ENCODE data around the gene SLC15A4. TPM values are rescaled to one million over a fixed set of nuclear protein-coding genes. Genes with fewer than 3 reads are reported as not detected.

SLC15A4 gene
- total RNA-seq, 4 donors from 2014 or later: 20.8 to 50.3 (median 43.6) TPM

DNA sequence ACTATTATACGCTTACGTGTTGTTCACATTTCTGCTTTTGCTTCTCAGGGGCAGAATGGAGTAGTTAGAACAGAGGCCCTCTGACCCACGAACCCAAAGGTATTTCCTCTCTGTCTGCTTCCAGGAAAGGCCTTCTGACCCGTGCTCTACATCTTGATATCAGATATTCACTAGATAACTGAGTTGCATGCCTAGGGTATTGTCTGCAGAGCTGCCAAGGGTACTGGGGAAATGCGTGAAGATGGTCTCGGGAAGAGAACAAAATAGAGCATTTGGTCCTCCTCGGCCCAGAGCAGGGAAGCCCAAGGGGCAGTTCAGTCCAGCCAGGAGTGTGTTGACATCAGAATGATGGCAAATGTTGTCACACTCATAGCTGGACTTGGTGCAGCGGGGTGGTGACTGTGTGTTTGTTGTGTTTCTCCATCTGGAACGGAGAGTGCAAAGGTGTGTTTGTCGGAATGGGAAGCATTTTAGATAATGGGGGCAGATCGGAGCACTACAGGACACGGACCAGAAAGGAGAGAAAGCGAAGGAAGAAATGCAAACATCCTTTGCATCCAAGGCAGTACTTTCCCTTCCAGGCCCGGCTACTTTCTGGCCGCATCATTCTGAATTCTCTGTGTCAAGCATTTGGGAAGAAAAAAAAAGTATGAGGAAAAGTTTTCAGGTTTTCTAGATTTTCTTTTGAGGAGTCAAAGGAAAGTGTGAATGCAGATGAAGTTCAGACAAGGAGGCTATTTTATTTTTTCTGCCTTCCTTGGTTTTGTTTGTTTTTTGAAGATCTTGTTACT is 37.7 kb upstream of the SLC15A4 start:
- TF ChIP-seq, protein P1, sequence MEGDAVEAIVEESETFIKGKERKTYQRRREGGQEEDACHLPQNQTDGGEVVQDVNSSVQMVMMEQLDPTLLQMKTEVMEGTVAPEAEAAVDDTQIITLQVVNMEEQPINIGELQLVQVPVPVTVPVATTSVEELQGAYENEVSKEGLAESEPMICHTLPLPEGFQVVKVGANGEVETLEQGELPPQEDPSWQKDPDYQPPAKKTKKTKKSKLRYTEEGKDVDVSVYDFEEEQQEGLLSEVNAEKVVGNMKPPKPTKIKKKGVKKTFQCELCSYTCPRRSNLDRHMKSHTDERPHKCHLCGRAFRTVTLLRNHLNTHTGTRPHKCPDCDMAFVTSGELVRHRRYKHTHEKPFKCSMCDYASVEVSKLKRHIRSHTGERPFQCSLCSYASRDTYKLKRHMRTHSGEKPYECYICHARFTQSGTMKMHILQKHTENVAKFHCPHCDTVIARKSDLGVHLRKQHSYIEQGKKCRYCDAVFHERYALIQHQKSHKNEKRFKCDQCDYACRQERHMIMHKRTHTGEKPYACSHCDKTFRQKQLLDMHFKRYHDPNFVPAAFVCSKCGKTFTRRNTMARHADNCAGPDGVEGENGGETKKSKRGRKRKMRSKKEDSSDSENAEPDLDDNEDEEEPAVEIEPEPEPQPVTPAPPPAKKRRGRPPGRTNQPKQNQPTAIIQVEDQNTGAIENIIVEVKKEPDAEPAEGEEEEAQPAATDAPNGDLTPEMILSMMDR (IDR thresholded peaks at IDR 0.05): no peak
- DNase-seq (ENCODE audit: low spot score): no peak
- no peak for ATAC-seq (ENCODE audit: low FRiP score)

DNA sequence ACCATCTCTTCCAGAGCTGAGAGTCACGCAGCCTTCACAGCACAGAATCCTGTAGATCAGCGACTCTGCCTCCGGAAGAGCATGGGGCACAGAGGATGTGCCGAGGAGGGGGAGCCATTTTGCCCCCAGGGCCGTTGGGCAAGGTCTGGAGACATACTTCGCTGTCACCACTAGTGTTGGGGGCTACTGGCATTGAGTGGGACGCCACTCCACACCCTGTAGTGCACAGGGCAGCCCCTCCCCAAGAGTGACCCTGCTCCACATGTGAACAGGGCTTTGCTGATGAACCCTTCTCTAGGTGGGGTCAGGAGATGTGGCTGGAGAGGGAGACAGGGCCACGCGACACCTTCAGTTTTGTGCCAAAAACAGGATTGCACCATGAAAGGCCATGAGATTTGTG is 35.6 kb upstream of the SLC15A4 start:
- TF ChIP-seq, protein P1 (IDR thresholded peaks at IDR 0.05): no peak
- ATAC-seq (ENCODE audit: low FRiP score): no peak
- no peak for DNase-seq (ENCODE audit: low spot score)

DNA sequence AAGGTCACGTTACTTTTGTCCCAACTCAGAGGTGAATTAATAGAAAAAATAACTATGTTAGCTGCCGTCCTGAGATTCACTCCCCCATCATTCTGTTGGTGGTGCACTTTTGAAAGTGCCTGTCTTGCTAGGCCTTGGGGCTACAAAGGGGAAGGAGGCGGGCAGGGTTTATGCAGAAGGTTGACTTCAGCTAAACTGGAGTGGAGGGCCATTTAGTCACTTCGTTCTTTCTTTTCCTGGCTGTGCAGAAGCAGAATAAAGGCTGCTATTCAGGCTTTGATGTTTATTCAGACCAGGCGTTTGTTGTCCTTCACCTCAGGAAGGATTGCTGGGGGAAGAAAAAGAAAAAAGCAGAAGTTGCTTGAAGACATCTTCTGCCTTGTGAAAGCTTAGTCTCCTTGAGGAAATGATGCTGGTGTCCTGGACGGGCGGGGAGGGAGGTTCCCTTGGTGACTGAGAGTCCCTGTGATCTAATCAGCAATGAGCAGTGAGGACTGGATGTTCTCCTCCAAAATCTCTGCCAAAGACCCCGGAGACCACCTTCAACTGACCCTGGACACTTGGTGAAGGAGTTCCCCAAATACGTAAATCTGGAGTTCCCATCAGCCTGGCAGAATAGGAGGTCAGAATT is 33.5 kb upstream of the SLC15A4 start:
- ATAC-seq (ENCODE audit: low FRiP score) (no peak), DNase-seq (ENCODE audit: low spot score) (no peak)
- TF ChIP-seq, protein P1 (IDR thresholded peaks at IDR 0.05): no peak

DNA sequence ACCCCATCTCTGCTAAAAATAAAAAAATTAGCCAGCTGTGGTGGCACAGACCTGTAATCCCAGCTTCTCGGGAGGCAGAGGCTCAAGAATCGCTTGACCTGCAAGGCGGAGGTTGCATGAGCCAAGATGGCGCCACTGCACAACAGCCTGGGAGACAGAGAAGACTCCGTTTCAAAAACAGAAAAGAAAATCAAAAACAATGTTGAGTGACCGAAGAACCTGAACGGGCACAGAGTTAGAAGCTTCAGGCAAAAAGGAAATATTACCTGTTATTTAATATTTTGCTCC is 33.0 kb upstream of the SLC15A4 start:
- ATAC-seq (ENCODE audit: low FRiP score) (no peak), DNase-seq (ENCODE audit: low spot score) (no peak)
- TF ChIP-seq, protein P1 (IDR thresholded peaks at IDR 0.05): no peak

DNA sequence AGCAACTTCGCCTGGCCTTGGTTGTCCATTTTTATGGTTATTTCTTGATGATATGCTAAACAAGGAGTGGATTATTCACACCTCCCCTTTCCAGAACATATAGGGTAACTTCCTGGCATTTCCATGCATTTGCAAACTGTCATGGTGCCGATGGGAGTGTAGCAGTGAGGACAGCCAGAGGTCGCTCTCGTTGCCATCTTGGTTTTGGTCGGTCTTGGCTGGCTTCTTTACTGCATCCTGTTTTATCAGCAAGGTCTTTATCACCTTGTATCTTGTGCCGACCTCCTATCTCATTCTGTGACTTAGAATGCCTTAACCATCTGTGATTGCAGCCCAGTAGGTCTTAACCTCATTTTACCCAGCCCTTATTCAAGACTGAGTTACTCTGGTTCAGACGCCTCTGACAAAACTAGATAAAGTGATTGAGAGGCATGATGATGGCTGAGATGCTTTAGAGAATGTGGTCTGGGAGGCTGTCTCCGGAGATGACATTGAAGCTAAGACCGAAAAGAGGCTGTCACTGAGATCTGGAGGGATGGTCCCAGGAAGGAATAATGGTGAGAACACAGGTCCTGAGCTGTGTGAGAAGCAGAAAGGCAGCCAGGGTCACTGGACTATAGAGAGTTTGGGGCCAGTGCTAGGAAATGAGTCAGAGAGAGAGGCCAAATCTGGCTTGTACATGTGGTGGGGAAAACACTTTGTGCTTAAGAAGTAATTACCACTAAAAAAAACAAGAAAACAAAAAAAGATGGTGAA is 32.5 kb upstream of the SLC15A4 start:
- ATAC-seq (ENCODE audit: low FRiP score): no peak
- TF ChIP-seq, protein P1 (IDR thresholded peaks at IDR 0.05): no peak

DNA sequence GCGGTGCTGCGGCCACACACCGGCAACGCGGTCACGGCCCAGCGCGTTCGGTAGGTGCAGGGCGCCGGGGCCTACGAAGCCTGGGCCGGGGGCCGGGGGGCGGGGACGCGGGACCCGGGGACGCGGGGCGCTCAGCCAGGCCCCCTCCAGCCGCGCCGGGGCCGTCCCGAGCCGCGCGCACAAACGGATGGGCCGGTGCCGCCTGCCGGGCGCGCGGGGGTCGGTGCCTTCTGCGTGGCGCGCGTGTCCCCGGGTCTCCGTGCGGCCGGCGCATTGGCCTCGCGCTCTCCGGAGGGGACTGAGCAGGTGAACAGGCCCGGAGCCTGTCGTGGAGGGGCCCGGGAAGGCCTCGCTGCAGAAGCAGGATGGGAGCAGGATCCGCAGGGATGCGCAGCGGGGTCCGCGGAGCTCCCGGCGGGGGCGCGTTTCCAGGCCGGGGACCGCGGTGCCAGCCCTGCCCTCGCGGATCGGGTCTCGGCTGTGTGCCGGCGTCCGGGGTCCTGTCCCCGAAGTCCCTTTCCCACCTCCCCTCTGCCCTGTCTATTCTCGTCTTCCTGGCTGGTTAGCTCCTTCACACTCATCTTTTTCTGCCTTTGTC is 29.9 kb upstream of the SLC15A4 start:
- ATAC-seq (ENCODE audit: low FRiP score) (no peak), DNase-seq (ENCODE audit: low spot score) (no peak)
- TF ChIP-seq, protein P1 (IDR thresholded peaks at IDR 0.05): no peak

More for the DNA sequence above, 32.5 kb upstream of the SLC15A4 start:
- DNase-seq (ENCODE audit: low spot score): no peak
